K562 (cell line): ENCODE results near the gene ATF7IP. TPM values are rescaled to one million over a fixed set of nuclear protein-coding genes. Genes with fewer than 3 reads are reported as not detected.

Source experiments
- ARHGAP35 ChIP-seq: fragments of 450-650 bp; IDR thresholded peaks from 2 replicates; pipeline ENCODE4 v1.6.1; 2018; ENCODE audit not compliant: partially characterized antibody
- ARID1B ChIP-seq: fragments of 450-650 bp; IDR thresholded peaks from 2 replicates; pipeline ENCODE4 v1.6.1; 2016; ENCODE audit warnings: antibody characterized with exemption, mild to moderate bottlenecking, inconsistent platforms
- FOXA1 ChIP-seq: fragments of 450-650 bp; IDR thresholded peaks from 2 replicates; pipeline ENCODE4 v1.6.1; 2016; ENCODE audit warnings: mild to moderate bottlenecking, borderline replicate concordance
- NCOA2 ChIP-seq, 2 experiments: fragments of 450-650 bp; IDR thresholded peaks; 2 replicates each; pipeline ENCODE4 v1.6.1; 2018; ENCODE audit warnings: mild to moderate bottlenecking in 2 of 2, moderate library complexity in 1 of 2; ENCODE audit not compliant: partially characterized antibody in 2 of 2
- NFE2L1 ChIP-seq: fragments of 450-650 bp; IDR thresholded peaks from 2 replicates; pipeline ENCODE4 v1.6.1; 2016; ENCODE audit warnings: missing genetic modification characterization, low read depth, mild to moderate bottlenecking, missing compliant biosample characterization, moderate library complexity, borderline replicate concordance
- ZNF197 ChIP-seq: fragments of 200-800 bp; sonication (Bioruptor generic); IDR thresholded peaks from 2 replicates; pipeline ENCODE4 v1.6.1; 2016; ENCODE audit warnings: low read depth, missing genetic modification characterization, missing compliant biosample characterization
- polyA plus RNA-seq, 8 experiments: library from polyadenylated mRNA; depleted of rRNA in 4 of 8; stranded (reverse) in 5 of 8; unstranded in 3 of 8; fragments of >200 nt; fragmentation: Nextera tagmentation in 2 of 8; fragmentation: Illumina TruSeq in 1 of 8; extraction: Ambion mirVana in 2 of 8; extraction: Trizol in 1 of 8; gene quantifications; 2 replicates each; pipeline versions ENCODE4 v1.2.1 to v1.2.3, GENCODE V29; 2011 to 2014; ENCODE audit warnings: inconsistent platforms in 1 of 8, missing spikeins in 1 of 8
- total RNA-seq, 7 experiments: library from RNA; depleted of rRNA in 6 of 7; stranded (reverse); fragments of >200 nt in 6 of 7; fragmentation: Illumina TruSeq in 2 of 7; extraction: Trizol in 2 of 7; gene quantifications; 2 replicates each; pipeline versions ENCODE4 v1.2.1 to v1.2.3, GENCODE V29; 2011 to 2021; ENCODE audit warnings: low replicate concordance in 1 of 7
- TF ChIP-seq, protein P1 (sequence below): fragments of 250-450 bp; sonication (Bioruptor Pico); IDR thresholded peaks from 2 replicates; pipeline ENCODE4 v1.5.0; 2021; ENCODE audit warnings: mild to moderate bottlenecking, borderline replicate concordance

The ATF7IP gene
- total and polyA plus RNA-seq, 9 of the 15 experiments (the other 6 are each of a cell fraction or from before 2014, with no cell fraction given): 2.8 to 27.1 (median 11.0) TPM

DNA sequence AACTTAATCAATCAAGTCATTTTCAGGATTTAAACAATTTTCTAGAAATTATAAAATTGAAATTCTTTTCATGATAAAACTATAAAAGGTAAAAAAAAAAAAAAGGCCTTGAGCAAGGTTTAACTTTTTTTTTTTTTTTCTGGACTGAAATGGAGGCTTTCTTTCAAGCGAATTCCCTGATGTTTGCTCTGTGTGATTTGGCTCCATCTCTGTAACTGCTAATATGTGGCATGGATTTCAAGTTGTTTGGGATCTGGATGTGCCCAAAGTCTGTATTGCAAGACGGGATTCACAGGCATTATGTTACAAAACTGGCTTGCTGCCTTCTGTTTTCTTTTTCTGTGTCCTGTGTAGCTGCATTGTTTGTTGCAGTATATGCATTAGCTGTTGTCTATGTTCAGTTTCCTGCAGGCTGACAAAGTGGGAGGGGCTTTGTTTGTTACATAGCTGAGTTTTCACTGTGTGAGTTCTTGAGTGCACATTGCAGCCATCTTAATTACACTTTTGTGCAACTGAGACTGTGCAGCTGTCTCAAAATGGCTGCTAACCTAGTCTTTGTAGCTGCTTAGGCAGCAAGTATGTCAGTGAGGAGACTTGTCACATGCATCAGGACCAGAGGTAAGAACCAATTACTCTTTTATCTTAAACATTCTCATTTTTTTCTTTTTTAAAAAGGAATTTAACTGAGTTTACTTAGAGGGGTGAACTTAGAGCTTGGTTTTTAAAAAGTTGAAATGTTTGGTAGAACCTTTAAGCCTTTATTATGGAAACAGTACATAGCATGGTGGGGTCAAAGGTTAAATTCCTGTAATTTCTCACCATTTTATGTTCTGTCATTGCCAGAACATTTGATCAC is 19.5 kb downstream of the ATF7IP start (continued):
- peak; percentile 76; the same call in 1 of the 2 replicates for TF ChIP-seq ZNF197 (CRISPR knock-in tag)
- TF ChIP-seq FOXA1: no peak
- no peak for TF ChIP-seq ARHGAP35
- no peak for TF ChIP-seq NFE2L1
- 0 out of 2 replicates have a peak, but pooled peaks have one; percentile 23 for TF ChIP-seq ARID1B
- TF ChIP-seq, protein P1, sequence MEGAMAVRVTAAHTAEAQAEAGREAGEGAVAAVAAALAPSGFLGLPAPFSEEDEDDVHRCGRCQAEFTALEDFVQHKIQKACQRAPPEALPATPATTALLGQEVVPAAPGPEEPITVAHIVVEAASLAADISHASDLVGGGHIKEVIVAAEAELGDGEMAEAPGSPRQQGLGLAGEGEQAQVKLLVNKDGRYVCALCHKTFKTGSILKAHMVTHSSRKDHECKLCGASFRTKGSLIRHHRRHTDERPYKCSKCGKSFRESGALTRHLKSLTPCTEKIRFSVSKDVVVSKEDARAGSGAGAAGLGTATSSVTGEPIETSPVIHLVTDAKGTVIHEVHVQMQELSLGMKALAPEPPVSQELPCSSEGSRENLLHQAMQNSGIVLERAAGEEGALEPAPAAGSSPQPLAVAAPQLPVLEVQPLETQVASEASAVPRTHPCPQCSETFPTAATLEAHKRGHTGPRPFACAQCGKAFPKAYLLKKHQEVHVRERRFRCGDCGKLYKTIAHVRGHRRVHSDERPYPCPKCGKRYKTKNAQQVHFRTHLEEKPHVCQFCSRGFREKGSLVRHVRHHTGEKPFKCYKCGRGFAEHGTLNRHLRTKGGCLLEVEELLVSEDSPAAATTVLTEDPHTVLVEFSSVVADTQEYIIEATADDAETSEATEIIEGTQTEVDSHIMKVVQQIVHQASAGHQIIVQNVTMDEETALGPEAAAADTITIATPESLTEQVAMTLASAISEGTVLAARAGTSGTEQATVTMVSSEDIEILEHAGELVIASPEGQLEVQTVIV: no peak
- no peak for TF ChIP-seq NCOA2 (IDR thresholded peaks at IDR 0.05; ENCODE audit: partially characterized antibody in 2 of 2)
